Smooth muscle cell (in vitro differentiated cells): ENCODE data around the gene SECISBP2L. TPM values are rescaled to one million over a fixed set of nuclear protein-coding genes. Genes with fewer than 3 reads are reported as not detected.

Experiments
- DNase-seq: peaks from one replicate; lab custom pipeline; 2025; ENCODE audit not compliant: unreplicated experiment; lab: John Stamatoyannopoulos, UW
- H2AFZ ChIP-seq: fragments of 200-600 bp; sonication (generic); 2 replicates; pipeline ENCODE4 v1.6.0; 2016; ENCODE audit warnings: antibody characterized with exemption, low read depth, mild to moderate bottlenecking
- H3F3A ChIP-seq: fragments of 200-600 bp; sonication (generic); 2 replicates; pipeline ENCODE4 v1.6.0; 2017; ENCODE audit warnings: antibody characterized with exemption, low read depth
- H3K27ac ChIP-seq: fragments of 200-600 bp; sonication (generic); 2 replicates; pipeline ENCODE4 v1.5.1; 2016; ENCODE audit warnings: low read depth, mild to moderate bottlenecking
- H3K27me3 ChIP-seq: fragments of 200-600 bp; sonication (generic); 2 replicates; pipeline ENCODE4 v1.6.1; 2016; ENCODE audit warnings: low read depth, mild to moderate bottlenecking
- H3K36me3 ChIP-seq: fragments of 200-600 bp; sonication (generic); 2 replicates; pipeline ENCODE4 v1.5.1; 2016; ENCODE audit warnings: low read depth
- H3K4me1 ChIP-seq: fragments of 200-600 bp; sonication (generic); 2 replicates; pipeline ENCODE4 v1.5.1; 2016; ENCODE audit warnings: low read depth
- H3K4me2 ChIP-seq: fragments of 200-600 bp; sonication (generic); 2 replicates; pipeline ENCODE4 v1.6.0; 2016; ENCODE audit warnings: mild to moderate bottlenecking
- H3K4me3 ChIP-seq: fragments of 200-600 bp; sonication (generic); 2 replicates; pipeline ENCODE4 v1.5.1; 2016; ENCODE audit warnings: mild to moderate bottlenecking
- H3K79me2 ChIP-seq: fragments of 200-600 bp; sonication (generic); 2 replicates; pipeline ENCODE4 v1.6.0; 2016; ENCODE audit warnings: low read depth, mild to moderate bottlenecking
- H3K9ac ChIP-seq: fragments of 200-600 bp; sonication (generic); 2 replicates; pipeline ENCODE4 v1.6.0; 2016; ENCODE audit warnings: low read depth
- H3K9me3 ChIP-seq: fragments of 200-600 bp; sonication (generic); replicated peaks from 2 replicates; pipeline ENCODE4 v1.5.1; 2016; ENCODE audit warnings: low read depth
- H4K20me1 ChIP-seq: fragments of 200-600 bp; sonication (generic); 2 replicates; pipeline ENCODE4 v1.6.0; 2016; ENCODE audit warnings: low read depth
- WGBS: methylation state at CpG from one replicate; pipeline ENCODE4 v1.1.7; 2016; ENCODE audit warnings: low lambda C conversion rate; 5-methylcytosine and 5-hydroxymethylcytosine counted together
- polyA plus RNA-seq: library from polyadenylated mRNA; unstranded; fragments of >200 nt; fragmentation: Nextera tagmentation; extraction: Ambion mirVana; gene quantifications from 2 replicates; pipeline ENCODE4 v1.2.1, GENCODE V29; 2016
- total RNA-seq: library from RNA; depleted of rRNA; stranded (reverse); fragments of >200 nt; gene quantifications from 2 replicates; pipeline ENCODE4 v1.2.3, GENCODE V29; 2014
- TF ChIP-seq, protein P1 (sequence below): fragments of 200-600 bp; sonication (generic); IDR thresholded peaks from 2 replicates; pipeline ENCODE4 v1.5.1; 2017; ENCODE audit warnings: borderline replicate concordance, mild to moderate bottlenecking, antibody characterized with exemption; ENCODE audit not compliant: insufficient read depth, poor library complexity, severe bottlenecking

Gene SECISBP2L
- total and polyA plus RNA-seq, 2 experiments from 2014 or later: 13.7 to 24.0 TPM

DNA sequence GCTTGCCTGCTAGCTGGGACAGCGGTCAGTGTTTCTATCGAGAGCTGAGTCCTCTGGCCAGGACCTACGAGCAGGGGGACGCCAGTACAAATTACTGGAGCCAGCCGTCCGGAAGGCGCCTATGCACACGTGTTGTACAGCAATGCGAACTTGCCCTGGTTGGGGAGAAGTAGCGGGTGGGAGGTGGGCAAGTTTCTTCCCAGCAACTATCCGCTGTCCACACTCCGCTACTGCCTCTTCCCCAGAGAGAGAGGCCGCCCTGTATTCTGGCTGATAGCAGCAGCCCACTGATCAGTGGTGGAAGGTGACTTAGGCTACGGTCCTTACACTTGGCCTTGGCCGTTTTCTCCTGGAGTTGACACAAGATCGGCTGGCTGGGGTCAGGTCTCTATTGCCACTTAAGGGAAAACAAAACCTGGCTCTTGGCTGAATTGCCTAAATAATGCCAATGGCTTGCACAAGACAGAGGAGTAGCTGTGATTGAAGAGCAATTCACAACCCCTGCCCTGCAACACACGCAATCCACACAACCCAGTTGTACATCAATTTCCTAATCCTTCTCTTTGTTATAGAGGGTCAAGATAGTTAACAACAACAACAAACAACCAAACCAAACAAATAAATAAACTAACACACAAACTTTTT, 69.7 kb downstream of the SECISBP2L start:
- TF ChIP-seq, protein P1, sequence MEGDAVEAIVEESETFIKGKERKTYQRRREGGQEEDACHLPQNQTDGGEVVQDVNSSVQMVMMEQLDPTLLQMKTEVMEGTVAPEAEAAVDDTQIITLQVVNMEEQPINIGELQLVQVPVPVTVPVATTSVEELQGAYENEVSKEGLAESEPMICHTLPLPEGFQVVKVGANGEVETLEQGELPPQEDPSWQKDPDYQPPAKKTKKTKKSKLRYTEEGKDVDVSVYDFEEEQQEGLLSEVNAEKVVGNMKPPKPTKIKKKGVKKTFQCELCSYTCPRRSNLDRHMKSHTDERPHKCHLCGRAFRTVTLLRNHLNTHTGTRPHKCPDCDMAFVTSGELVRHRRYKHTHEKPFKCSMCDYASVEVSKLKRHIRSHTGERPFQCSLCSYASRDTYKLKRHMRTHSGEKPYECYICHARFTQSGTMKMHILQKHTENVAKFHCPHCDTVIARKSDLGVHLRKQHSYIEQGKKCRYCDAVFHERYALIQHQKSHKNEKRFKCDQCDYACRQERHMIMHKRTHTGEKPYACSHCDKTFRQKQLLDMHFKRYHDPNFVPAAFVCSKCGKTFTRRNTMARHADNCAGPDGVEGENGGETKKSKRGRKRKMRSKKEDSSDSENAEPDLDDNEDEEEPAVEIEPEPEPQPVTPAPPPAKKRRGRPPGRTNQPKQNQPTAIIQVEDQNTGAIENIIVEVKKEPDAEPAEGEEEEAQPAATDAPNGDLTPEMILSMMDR: no peak
- peak overlapping the region; percentile 99 for H2AFZ ChIP-seq
- no peaks in the 10 kb centered on the region for H3K9me3 ChIP-seq
- no peak for DNase-seq
- no peak overlapping the region for H3K9ac ChIP-seq
- H3K4me2 ChIP-seq: peak overlapping the region; percentile 93
- 93% methylated on average over 17 of the region's 17 CpGs for WGBS
- no peaks in the 10 kb centered on the region for H4K20me1 ChIP-seq
- no peaks in the 10 kb centered on the region for H3K27me3 ChIP-seq
- H3K4me3 ChIP-seq: peak overlapping the region; percentile 61
- H3F3A ChIP-seq: no peaks in the 10 kb centered on the region
- no peaks in the 10 kb centered on the region for H3K79me2 ChIP-seq
- H3K27ac ChIP-seq: no peak overlapping the region
- no peaks in the 10 kb centered on the region for H3K36me3 ChIP-seq
- H3K4me1 ChIP-seq: peaks cover 7% of the 10 kb centered on the region

DNA sequence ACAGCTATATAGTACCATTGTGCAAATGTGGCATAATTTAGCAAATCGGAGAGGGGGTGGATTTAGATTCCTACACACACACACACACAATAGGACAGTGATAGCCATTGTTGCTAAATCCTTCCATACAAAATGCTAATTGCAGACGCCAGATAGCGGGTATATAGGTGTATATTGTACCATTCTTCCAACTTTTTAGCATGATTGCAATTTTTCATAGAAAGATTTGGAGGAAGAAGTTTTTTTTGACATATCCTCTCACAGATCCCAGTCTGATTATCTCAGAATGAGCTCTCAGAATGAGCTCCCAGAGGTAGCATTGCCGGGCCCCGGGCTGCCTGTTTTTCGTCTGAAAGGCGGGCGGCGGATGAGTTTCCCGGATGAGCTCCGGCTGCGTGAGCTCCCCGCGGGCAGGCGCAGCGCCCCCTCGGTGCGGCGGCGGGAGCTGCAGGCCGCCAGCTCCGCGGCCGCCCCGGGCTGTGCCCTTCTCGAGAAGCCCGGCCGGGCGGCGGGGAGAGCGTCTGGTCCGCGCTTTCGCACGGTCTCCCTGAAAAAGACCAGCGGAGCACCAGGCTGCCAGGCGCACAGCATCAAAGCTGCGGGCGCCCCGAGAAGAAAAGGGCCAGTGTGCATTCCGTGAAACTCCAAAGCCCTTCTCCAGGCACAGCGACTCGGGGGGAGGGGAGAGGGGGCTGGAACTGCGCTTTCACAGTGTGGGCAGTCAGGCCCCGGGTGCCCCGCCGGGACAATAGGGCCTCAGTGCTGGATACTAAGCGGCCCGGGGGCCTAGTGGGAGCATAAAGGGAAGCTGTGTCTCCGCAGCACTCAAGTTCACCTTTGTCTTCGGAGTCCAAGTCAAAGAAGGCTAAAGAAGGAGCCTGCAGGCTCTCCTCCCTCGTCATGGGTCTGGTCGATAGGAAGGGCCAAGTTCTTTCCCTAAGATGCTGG, 70.5 kb downstream of the SECISBP2L start:
- peak overlapping the region; percentile 93 for H3K4me2 ChIP-seq
- H3K79me2 ChIP-seq: no peaks in the 10 kb centered on the region
- no peaks in the 10 kb centered on the region for H3K36me3 ChIP-seq
- no peaks in the 10 kb centered on the region for H3F3A ChIP-seq
- H4K20me1 ChIP-seq: no peaks in the 10 kb centered on the region
- H3K27ac ChIP-seq: no peak overlapping the region
- peak overlapping the region; percentile 61 for H3K4me3 ChIP-seq
- peak overlapping the region; percentile 45 for H3K9ac ChIP-seq
- peaks cover 7% of the 10 kb centered on the region for H3K4me1 ChIP-seq
- no peaks in the 10 kb centered on the region for H3K9me3 ChIP-seq
- H3K27me3 ChIP-seq: no peaks in the 10 kb centered on the region
- WGBS: 6% methylated on average over 52 of the region's 53 CpGs
- TF ChIP-seq, protein P1: peak; percentile 85
- peak overlapping the region; percentile 99 for H2AFZ ChIP-seq
- DNase-seq: peak; percentile 54

DNA sequence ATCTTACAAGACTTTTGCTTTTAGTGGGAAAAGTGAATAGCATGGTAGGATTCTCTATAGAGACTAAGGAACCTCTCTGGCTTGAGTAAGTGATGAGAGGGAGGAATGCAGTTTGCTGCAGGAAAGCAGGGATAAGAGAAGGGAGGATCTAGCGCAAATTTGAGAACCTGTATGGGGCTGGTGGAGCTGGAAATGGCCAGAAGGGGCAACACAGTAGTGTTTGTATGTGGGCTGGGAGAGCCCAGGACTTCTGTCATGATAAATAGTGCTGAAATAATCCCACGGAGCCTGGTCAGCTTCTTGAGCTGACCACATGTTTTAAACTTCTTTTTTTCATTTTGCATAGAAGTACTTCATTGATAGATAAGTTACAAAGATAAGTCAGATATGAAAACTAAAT, 71.4 kb downstream of the SECISBP2L start:
- H3K9ac ChIP-seq: no peak overlapping the region
- WGBS: 48% methylated on average over 2 of the region's 2 CpGs
- no peaks in the 10 kb centered on the region for H3F3A ChIP-seq
- H3K27ac ChIP-seq: no peak overlapping the region
- peak overlapping the region; percentile 93 for H3K4me2 ChIP-seq
- TF ChIP-seq, protein P1: no peak
- H3K4me3 ChIP-seq: no peak overlapping the region
- no peaks in the 10 kb centered on the region for H3K36me3 ChIP-seq
- H3K9me3 ChIP-seq: no peaks in the 10 kb centered on the region
- H3K4me1 ChIP-seq: peaks cover 7% of the 10 kb centered on the region
- H2AFZ ChIP-seq: peak overlapping the region; percentile 99
- H3K27me3 ChIP-seq: no peaks in the 10 kb centered on the region
- H3K79me2 ChIP-seq: no peaks in the 10 kb centered on the region
- no peak for DNase-seq
- no peaks in the 10 kb centered on the region for H4K20me1 ChIP-seq
